ENCODE data around the gene CNN3. TPM values are rescaled to one million over a fixed set of nuclear protein-coding genes. Genes with fewer than 3 reads are reported as not detected.
A peak's percentile ranks its signal among the peaks of the same experiment; 100 is the strongest.

Gene CNN3
- total RNA-seq, 1 donor from 2014 or later, result 238 TPM

DNA sequence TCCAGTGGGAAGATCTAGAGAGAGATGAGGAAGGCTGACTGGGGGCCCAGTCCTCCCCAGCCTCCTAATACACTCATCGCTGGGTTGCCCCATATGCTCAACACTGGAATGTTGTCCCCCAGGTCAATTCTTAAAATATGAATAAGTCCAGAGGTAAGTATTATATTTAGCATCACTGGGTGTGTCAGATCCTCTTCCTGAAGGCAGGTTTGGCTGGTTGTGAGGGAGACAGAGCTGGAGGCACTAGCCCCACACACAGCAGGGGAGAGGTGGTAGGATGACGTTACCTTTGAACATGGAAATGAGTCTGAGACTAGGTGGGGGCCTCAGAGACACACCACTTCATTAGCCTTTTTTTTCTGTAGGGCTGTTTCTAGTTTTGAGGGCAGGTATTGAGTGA is 64.2 kb downstream of the CNN3 start:
- Mint-ChIP-seq H3K9me3 (ENCODE audit: unreplicated experiment) (no peaks in the 10 kb centered on the region), H3K36me3 (ENCODE audit: unreplicated experiment) (no peaks in the 10 kb centered on the region), H3K4me3 (ENCODE audit: unreplicated experiment) (no peak overlapping the region), H3K4me1 (ENCODE audit: unreplicated experiment) (peaks cover 64% of the 10 kb centered on the region), H3K27me3 (ENCODE audit: unreplicated experiment) (no peaks in the 10 kb centered on the region), H3K27ac (ENCODE audit: unreplicated experiment) (peak overlapping the region; percentile 96)
- TF ChIP-seq, protein P1, sequence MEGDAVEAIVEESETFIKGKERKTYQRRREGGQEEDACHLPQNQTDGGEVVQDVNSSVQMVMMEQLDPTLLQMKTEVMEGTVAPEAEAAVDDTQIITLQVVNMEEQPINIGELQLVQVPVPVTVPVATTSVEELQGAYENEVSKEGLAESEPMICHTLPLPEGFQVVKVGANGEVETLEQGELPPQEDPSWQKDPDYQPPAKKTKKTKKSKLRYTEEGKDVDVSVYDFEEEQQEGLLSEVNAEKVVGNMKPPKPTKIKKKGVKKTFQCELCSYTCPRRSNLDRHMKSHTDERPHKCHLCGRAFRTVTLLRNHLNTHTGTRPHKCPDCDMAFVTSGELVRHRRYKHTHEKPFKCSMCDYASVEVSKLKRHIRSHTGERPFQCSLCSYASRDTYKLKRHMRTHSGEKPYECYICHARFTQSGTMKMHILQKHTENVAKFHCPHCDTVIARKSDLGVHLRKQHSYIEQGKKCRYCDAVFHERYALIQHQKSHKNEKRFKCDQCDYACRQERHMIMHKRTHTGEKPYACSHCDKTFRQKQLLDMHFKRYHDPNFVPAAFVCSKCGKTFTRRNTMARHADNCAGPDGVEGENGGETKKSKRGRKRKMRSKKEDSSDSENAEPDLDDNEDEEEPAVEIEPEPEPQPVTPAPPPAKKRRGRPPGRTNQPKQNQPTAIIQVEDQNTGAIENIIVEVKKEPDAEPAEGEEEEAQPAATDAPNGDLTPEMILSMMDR (IDR thresholded peaks at IDR 0.05), result no peak
- DNase-seq (ENCODE audit: extremely low spot score, unreplicated experiment), result no peak

DNA sequence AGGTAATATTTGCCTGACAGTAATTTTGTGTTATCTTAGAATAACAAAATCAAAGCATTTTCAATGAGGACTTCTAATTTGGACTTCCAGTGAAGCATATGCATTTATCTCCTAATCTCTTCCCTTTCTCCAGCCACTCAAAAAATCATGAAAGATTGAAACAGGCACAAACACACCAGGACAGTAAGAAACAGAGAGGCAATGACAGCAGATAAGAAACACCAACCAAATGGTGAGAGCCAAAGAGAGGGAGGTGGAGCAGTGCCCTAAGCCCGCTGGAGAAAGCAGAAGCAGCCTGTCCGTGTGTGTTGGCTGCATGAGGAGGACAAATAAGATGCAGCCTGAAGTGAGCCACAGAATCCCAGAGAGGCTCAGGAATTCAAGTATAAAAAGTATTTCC is 67.7 kb downstream of the CNN3 start:
- Mint-ChIP-seq H3K27me3 (ENCODE audit: unreplicated experiment) (no peaks in the 10 kb centered on the region), H3K4me1 (ENCODE audit: unreplicated experiment) (peaks cover 32% of the 10 kb centered on the region), H3K9me3 (ENCODE audit: unreplicated experiment) (no peaks in the 10 kb centered on the region), H3K27ac (ENCODE audit: unreplicated experiment) (no peak overlapping the region), H3K4me3 (ENCODE audit: unreplicated experiment) (no peak overlapping the region), H3K36me3 (ENCODE audit: unreplicated experiment) (no peaks in the 10 kb centered on the region)
- TF ChIP-seq, protein P1 (IDR thresholded peaks at IDR 0.05), result no peak
- DNase-seq (ENCODE audit: extremely low spot score, unreplicated experiment), result no peak

DNA sequence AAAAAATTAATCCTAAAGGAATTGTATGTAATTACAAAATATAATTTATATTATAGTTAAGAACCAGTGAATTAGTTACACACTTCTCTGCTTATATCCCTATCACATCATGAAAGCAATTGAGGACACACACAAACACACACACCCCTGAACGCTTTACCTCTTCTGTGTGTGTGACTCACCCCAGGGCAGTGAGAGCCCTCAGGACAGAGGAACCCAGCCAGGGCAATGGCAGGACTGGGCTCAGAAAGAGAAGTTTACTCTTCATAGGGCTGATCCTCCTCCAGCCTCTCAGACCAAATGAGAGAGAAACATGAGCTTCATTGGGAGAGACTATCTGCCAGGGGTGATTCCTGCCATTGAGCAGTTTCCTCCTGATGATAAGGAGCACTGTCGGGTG is 68.6 kb downstream of the CNN3 start:
- Mint-ChIP-seq H3K9me3 (ENCODE audit: unreplicated experiment) (no peaks in the 10 kb centered on the region), H3K36me3 (ENCODE audit: unreplicated experiment) (no peaks in the 10 kb centered on the region), H3K4me3 (ENCODE audit: unreplicated experiment) (no peak overlapping the region), H3K27me3 (ENCODE audit: unreplicated experiment) (no peaks in the 10 kb centered on the region), H3K4me1 (ENCODE audit: unreplicated experiment) (peaks cover 23% of the 10 kb centered on the region), H3K27ac (ENCODE audit: unreplicated experiment) (no peak overlapping the region)
- DNase-seq (ENCODE audit: extremely low spot score, unreplicated experiment), result no peak
- TF ChIP-seq, protein P1 (IDR thresholded peaks at IDR 0.05), result no peak

DNA sequence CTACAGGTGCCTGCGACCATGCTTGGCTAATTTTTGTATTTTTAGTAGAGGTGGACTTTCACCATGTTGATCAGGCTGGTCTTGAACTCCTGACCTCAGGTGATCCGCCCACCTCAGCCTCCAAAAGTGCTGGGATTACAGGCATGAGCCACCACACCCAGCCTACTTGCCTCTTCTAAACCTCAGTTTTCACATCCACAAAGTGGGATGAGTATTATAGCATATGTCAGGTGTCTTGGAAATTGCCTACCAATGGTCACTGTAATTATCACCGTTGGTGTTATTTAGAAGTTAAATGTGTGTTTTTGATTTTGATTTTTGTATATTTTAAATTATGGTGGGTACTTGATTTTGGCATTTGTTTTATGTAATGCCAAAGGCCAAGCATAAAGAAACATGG is 70.0 kb downstream of the CNN3 start:
- DNase-seq (ENCODE audit: extremely low spot score, unreplicated experiment), result no peak
- Mint-ChIP-seq H3K4me1 (ENCODE audit: unreplicated experiment) (peaks cover 14% of the 10 kb centered on the region), H3K36me3 (ENCODE audit: unreplicated experiment) (no peaks in the 10 kb centered on the region), H3K9me3 (ENCODE audit: unreplicated experiment) (no peaks in the 10 kb centered on the region), H3K4me3 (ENCODE audit: unreplicated experiment) (no peak overlapping the region), H3K27ac (ENCODE audit: unreplicated experiment) (no peak overlapping the region), H3K27me3 (ENCODE audit: unreplicated experiment) (no peaks in the 10 kb centered on the region)
- TF ChIP-seq, protein P1 (IDR thresholded peaks at IDR 0.05), result no peak

DNA sequence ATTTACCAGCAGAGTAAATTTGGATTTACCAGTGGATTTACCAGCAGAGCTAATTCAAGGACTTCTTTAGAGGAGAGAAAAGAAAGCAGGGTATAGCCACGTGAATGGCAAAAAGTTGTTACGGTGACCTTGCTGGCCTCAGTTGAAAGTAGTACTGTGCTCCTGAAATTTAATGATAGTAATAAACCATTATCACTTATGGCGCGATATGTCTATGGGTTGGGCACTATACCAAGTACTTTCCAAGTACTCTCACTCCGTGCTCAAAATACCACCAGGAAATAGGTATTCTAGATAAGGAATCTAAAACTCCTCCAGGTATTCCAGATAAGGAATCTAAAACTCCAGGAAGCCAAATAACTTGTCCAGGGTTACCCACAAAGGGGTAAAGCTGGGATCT is 70.9 kb downstream of the CNN3 start:
- no peak for DNase-seq (ENCODE audit: extremely low spot score, unreplicated experiment)
- TF ChIP-seq, protein P1 (IDR thresholded peaks at IDR 0.05), result no peak
- peaks cover 12% of the 10 kb centered on the region for H3K4me1 Mint-ChIP-seq (ENCODE audit: unreplicated experiment)
- H3K4me3 Mint-ChIP-seq (ENCODE audit: unreplicated experiment), result no peak overlapping the region
- H3K27ac Mint-ChIP-seq (ENCODE audit: unreplicated experiment), result no peak overlapping the region
- H3K27me3 Mint-ChIP-seq (ENCODE audit: unreplicated experiment), result no peaks in the 10 kb centered on the region
- no peaks in the 10 kb centered on the region for H3K9me3 Mint-ChIP-seq (ENCODE audit: unreplicated experiment)
- H3K36me3 Mint-ChIP-seq (ENCODE audit: unreplicated experiment), result no peaks in the 10 kb centered on the region
